Activated T-helper 17 cell treated with anti-CD3 and anti-CD28 coated beads, Interleukin-2, amount 50 U/mL, for 72 hours (primary cell): Measurements from ENCODE around the gene GGA3. TPM values are rescaled to one million over a fixed set of nuclear protein-coding genes. Genes with fewer than 3 reads are reported as not detected.

Experiments
- ATAC-seq: fragments of 150-1000 bp; cut with Tn5 transposase; replicated peaks from 2 replicates; pipeline ENCODE4 v1.10.0; 2021; ENCODE audit warnings: mild to moderate bottlenecking, moderate library complexity
- H3K27ac Mint-ChIP-seq: one replicate; pipeline ENCODE4 v1.8.0; 2022; ENCODE audit warnings: mixed read lengths
- H3K27me3 Mint-ChIP-seq: one replicate; pipeline ENCODE4 v1.8.0; 2022; ENCODE audit warnings: mixed read lengths
- H3K36me3 Mint-ChIP-seq: one replicate; pipeline ENCODE4 v1.8.0; 2022; ENCODE audit warnings: low read depth, mild to moderate bottlenecking, mixed read lengths
- H3K4me1 Mint-ChIP-seq: one replicate; pipeline ENCODE4 v1.8.0; 2022; ENCODE audit warnings: mixed read lengths
- H3K4me3 Mint-ChIP-seq: one replicate; pipeline ENCODE4 v1.8.0; 2022; ENCODE audit warnings: mild to moderate bottlenecking, mixed read lengths
- H3K9me3 Mint-ChIP-seq: one replicate; pipeline ENCODE4 v1.8.0; 2022; ENCODE audit warnings: mixed read lengths
- total RNA-seq, 2 donors: library from RNA; stranded (reverse); gene quantifications; one replicate each; pipeline ENCODE4 v1.2.3, GENCODE V29; 2022

The GGA3 gene
- total RNA-seq, 2 donors from 2014 or later: 63.2 to 71.9 TPM

DNA sequence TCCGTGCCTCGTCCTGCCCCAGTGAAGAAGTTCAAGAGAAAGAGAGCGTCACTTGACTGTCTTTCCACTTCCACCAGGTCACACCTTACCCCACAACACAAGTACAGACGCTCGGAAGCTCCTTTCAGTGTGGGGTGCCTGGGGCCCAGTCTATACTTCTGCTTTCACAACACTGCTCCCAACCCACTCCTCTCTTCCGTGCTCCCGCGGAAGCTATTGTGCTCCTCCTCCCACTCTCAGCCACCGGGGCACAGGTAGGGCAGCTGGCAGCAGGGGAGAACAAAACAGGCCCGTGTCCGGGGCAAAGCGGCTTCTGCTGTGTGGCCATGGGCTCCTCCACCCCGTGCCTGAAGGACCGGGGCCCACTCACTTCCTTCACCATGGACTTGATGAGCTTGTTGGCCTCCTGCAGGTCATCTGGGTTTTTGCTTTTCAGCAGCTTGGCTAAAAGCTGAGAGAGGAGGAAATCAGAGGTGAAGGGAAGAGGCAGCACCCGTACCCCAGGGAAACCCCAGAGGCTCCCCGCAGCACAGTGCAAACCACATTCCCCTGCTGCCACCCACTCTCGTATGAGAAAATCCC, 18.9 kb downstream of the GGA3 start:
- ATAC-seq: peak; percentile 56
- Mint-ChIP-seq H3K36me3 (peaks cover 98% of the 10 kb centered on the region), H3K27ac (peak overlapping the region; percentile 86), H3K27me3 (no peaks in the 10 kb centered on the region), H3K4me3 (peak overlapping the region; percentile 77), H3K9me3 (no peaks in the 10 kb centered on the region), H3K4me1 (peaks cover 42% of the 10 kb centered on the region)

DNA sequence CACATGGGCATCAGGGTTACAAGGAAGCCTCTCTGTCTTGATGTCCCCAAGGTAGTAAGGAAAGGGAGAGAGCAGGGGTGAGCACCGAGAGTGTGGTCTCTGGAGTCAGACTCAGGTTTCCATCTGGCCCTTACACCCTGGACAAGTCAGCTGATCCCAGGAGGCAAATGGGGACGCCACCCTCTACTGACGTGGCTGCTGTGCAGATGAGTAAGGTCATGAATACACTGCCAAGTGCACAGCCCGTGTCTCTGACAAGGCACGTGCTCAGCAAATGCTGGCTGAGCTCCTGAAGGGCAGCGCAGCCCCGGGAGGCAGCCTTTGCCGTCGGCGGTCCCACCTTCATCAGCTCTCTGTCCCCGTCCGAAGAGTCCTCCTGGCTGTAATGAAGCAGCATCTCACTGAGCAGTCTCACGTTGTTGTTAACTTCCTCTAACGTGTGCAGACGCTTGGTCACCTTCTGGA, 19.4 kb downstream of the GGA3 start:
- H3K27me3 Mint-ChIP-seq: no peaks in the 10 kb centered on the region
- H3K27ac Mint-ChIP-seq: peak overlapping the region; percentile 86
- H3K36me3 Mint-ChIP-seq: peaks cover 98% of the 10 kb centered on the region
- peak overlapping the region; percentile 77 for H3K4me3 Mint-ChIP-seq
- H3K9me3 Mint-ChIP-seq: no peaks in the 10 kb centered on the region
- peaks cover 42% of the 10 kb centered on the region for H3K4me1 Mint-ChIP-seq
- peak; percentile 69 for ATAC-seq

DNA sequence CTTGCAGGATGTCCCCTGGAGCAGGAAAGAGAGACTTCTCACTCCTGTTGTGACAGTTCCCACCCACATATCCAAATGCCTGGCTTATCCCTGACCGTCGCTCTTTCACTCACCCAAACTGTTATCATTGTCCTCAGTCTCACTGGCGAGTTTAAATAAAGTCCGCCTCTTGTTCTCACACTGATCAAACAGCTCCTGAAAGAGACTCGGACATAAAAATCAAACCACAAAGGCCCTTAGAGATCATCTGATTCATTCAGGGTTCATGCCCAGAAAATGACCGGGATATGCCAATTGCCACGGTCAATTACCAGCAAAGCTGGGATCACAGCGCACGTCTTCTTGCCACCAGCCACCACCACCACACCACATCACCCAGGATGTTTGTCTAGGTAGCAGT, 19.9 kb downstream of the GGA3 start:
- Mint-ChIP-seq H3K27me3 (no peaks in the 10 kb centered on the region), H3K9me3 (no peaks in the 10 kb centered on the region), H3K4me3 (peak overlapping the region; percentile 77), H3K36me3 (peaks cover 98% of the 10 kb centered on the region), H3K27ac (peak overlapping the region; percentile 86), H3K4me1 (peaks cover 37% of the 10 kb centered on the region)
- ATAC-seq: no peak

DNA sequence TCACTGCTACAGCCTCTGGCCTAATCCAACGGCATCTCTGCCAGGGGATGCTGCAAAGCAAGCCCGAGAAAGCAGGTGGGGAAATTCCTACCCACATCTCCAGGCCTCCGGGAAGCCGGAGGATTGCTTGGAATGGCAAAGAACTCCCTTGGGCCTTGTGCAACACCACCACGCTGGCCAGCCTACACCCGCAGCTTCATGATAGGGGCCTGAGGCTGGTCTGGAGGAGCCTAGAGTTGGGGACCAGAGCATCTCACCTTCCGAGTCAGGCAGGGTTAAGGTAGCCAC, 20.3 kb downstream of the GGA3 start:
- Mint-ChIP-seq H3K9me3 (no peaks in the 10 kb centered on the region), H3K4me1 (peaks cover 37% of the 10 kb centered on the region), H3K27ac (no peak overlapping the region), H3K27me3 (no peaks in the 10 kb centered on the region), H3K36me3 (peaks cover 98% of the 10 kb centered on the region), H3K4me3 (peak overlapping the region; percentile 77)
- no peak for ATAC-seq

DNA sequence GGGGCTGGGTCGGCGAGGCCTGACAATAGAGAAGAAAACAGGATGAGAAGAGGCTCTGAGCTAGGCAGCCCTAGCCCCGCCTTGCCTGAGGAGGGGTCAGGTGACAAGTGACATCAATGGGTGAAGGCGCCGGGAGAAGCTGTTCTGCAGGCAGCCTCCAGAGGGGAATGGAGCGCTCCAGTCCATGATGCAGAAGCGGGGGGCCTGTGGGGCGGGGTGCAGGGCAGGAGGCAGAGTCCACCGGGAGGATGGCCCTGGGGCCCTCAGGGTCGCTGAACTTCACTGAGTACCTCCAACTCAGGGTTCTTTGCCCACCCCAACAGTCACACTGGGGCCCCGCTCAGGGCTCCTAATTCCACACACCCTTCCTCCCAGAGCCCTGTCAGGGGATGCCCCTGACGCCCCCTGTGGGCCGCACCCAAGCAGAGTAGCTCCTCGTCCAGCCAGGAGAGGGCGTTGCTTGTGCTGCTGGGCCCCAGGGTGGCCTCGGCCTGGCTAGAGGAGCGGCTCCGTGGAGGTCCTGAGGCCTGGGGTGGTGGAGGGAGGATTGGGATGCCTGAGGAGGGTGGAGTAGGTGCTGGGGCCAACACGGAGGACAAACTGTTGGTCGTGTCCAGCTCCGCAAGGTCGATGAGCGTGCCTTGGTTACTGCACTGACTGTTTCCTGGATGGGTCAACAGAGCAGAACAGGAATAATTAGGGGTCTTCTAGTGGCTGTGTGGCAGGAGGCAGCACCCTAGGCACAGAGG, 20.8 kb downstream of the GGA3 start:
- Mint-ChIP-seq H3K4me1 (peaks cover 37% of the 10 kb centered on the region), H3K9me3 (no peaks in the 10 kb centered on the region), H3K27ac (peak overlapping the region; percentile 50), H3K4me3 (peak overlapping the region; percentile 27), H3K36me3 (peaks cover 98% of the 10 kb centered on the region), H3K27me3 (no peaks in the 10 kb centered on the region)
- ATAC-seq: no peak

DNA sequence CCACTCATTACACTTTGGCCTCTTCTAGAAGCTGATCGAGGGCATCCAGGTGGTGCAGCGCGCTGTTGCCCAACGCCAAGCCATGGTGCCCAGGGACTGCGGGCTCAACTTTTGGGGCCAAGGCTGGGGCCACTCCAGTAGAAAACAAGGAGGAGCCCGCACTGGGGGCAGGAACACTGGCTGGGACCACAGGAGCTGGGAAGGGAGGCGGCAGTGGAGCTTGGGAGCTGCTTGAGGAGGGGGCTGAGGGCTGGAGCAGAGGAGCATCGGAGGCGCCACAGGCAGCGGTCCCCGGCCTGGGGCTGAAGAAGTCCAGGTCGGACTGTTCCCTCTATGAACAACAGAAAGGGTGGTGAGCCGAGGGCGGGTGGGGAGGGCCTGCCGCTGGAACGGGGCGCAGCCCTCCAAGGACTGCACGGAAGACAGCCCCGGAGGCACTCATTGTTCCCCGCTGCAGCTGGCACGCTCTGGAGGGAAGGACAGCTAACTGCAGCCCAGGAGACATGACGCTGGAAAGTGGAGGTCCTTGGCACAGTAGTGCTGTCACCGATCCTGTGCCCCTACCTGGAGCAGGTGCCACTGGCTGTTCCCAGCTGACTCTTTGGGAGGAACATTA, 21.5 kb downstream of the GGA3 start:
- Mint-ChIP-seq H3K27me3 (no peaks in the 10 kb centered on the region), H3K4me1 (peaks cover 37% of the 10 kb centered on the region), H3K4me3 (peak overlapping the region; percentile 27), H3K9me3 (no peaks in the 10 kb centered on the region), H3K27ac (peak overlapping the region; percentile 50), H3K36me3 (peaks cover 98% of the 10 kb centered on the region)
- ATAC-seq: no peak

DNA sequence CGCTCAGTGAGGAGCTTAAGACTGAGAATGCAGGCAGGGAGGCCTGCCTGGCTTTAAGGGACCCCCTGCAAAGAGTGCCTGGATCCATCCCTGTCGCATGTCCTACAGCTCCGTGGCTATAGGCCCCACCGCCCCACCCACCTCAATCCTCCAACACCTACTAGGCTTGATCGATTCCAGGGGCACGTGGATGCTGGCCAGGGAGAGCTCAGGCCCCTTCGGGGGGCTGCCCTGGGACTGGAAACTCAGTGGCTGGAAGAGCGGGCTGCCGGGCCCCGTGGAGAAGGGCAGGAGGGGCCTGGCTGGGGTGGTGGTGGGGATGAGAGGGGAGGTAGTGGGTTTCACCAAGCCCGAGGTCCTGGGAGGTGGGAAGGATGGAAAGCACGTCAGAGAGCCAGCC, 22.2 kb downstream of the GGA3 start:
- Mint-ChIP-seq H3K27ac (peak overlapping the region; percentile 77), H3K9me3 (no peaks in the 10 kb centered on the region), H3K4me3 (peak overlapping the region; percentile 59), H3K27me3 (no peaks in the 10 kb centered on the region), H3K36me3 (peaks cover 98% of the 10 kb centered on the region), H3K4me1 (peaks cover 31% of the 10 kb centered on the region)
- no peak for ATAC-seq

DNA sequence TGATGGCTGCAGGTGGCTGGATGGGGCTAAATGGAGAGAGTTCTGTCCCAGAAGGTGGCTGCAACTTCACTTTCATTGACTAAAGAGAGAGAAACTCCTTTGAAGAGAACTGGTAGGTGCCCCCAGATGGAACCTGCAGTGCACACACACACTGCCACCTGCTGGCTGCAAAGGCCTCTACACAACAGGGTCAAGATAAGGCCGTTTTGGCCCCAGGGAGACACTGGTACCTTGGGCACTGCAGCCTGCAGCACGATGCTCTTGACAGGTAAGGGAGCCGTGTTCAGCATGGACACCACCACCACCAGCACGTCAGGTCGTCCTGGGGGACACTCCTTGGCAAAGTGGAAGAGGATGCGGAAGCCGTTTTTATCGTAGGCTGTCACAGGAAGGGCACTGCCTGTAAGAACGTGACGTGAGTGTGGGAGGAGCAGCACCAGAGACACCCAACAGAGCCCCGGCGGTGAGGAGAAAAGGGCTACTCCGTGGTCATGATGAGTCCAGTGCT, 22.7 kb downstream of the GGA3 start:
- peak overlapping the region; percentile 59 for H3K4me3 Mint-ChIP-seq
- peak; percentile 56 for ATAC-seq
- H3K9me3 Mint-ChIP-seq: no peaks in the 10 kb centered on the region
- peak overlapping the region; percentile 77 for H3K27ac Mint-ChIP-seq
- H3K27me3 Mint-ChIP-seq: no peaks in the 10 kb centered on the region
- H3K36me3 Mint-ChIP-seq: peaks cover 98% of the 10 kb centered on the region
- peaks cover 27% of the 10 kb centered on the region for H3K4me1 Mint-ChIP-seq

DNA sequence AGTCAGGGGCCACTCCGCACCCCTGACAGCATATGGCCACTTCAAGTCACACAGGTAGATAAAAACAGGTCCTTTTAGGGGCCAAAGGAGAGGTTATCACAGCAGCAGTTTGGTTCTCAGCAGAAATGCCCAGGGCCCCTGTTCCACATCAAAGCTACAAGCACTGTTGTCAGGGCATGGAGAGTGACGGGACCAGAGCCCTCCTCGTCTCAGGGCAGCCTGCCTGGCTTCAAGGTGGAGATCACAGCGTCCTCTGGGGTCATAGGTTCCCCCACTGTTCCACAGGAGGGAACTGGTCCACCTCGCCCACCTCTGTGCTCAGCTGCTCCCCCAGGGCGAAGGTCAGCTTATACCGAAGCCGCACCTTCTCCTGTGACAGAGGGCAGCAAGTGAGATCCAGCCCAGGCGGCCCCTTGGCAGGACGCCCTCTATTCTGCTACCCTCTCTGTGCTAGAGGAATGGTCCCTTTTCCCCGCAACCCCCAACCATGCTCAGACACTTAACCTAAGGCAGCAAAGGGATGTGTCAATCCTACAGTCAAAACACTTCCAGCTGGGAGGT, 23.3 kb downstream of the GGA3 start:
- Mint-ChIP-seq H3K4me1 (peaks cover 22% of the 10 kb centered on the region), H3K27ac (no peak overlapping the region), H3K4me3 (no peak overlapping the region), H3K36me3 (peaks cover 96% of the 10 kb centered on the region), H3K27me3 (no peaks in the 10 kb centered on the region), H3K9me3 (no peaks in the 10 kb centered on the region)
- no peak for ATAC-seq

DNA sequence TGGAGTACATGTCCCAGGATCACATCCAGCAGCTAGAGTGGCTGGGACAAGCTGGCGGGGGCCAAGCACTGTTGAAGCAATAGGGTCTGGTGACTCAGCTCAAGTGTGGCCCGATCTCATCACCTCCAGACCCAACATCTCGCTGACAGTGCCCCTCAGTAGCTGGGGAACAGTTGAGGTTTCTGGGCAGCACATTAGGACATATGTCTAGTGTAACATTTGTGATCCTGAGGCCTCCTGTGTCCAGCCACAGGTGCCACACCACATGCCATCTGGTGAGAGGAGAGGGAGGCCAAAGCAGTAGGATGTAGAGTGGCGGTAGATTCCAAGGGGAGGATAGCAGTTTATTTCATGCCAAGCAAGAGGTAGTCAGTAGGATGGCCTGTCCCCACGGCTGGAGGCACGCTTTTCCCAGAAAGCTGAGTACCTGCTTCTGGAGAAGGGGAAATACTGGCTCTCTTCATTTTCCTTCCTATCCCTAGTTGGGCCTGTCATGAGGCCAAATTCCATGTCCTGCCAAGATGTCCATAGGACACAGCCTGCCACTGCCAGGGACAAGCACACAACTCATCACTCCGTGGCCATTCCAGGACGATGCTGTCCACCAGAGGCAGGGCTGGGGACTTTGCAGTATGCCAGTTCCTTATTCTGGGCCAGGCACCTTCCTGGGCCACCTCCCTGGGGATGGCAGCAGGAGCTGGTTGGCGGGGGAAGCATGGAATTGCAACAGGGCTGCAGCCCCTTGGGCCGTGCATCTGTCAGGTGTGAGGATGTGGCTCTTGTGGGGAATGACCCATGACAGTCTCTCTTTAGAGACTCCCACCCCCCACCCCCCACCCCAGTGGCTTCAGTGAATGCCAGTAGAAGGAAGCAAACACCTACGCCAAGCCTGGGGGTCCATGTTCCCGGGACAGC, 24.0 kb downstream of the GGA3 start:
- H3K4me1 Mint-ChIP-seq: peaks cover 16% of the 10 kb centered on the region
- no peak for ATAC-seq
- H3K4me3 Mint-ChIP-seq: no peak overlapping the region
- H3K27ac Mint-ChIP-seq: no peak overlapping the region
- H3K9me3 Mint-ChIP-seq: no peaks in the 10 kb centered on the region
- peaks cover 96% of the 10 kb centered on the region for H3K36me3 Mint-ChIP-seq
- H3K27me3 Mint-ChIP-seq: no peaks in the 10 kb centered on the region

DNA sequence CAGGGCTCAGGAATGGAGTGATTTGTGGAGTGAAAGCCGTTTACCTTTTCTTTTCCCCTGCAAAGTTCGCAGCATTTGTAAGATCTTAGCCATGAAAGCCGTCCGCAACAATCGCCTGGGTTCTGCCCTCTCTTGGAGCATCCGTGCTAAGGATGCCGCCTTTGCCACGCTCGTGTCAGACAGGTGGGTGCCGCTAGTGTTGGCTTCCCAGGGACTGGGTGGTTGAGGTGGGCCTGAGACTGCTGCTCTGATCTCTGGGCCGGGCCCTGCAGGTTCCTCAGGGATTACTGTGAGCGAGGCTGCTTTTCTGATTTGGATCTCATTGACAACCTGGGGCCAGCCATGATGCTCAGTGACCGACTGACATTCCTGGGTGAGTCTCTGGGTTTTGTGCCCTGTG, 28.6 kb downstream of the GGA3 start:
- no peaks in the 10 kb centered on the region for H3K27me3 Mint-ChIP-seq
- H3K4me3 Mint-ChIP-seq: no peak overlapping the region
- H3K9me3 Mint-ChIP-seq: no peaks in the 10 kb centered on the region
- peaks cover 98% of the 10 kb centered on the region for H3K36me3 Mint-ChIP-seq
- no peak overlapping the region for H3K27ac Mint-ChIP-seq
- H3K4me1 Mint-ChIP-seq: no peaks in the 10 kb centered on the region
- ATAC-seq: no peak

DNA sequence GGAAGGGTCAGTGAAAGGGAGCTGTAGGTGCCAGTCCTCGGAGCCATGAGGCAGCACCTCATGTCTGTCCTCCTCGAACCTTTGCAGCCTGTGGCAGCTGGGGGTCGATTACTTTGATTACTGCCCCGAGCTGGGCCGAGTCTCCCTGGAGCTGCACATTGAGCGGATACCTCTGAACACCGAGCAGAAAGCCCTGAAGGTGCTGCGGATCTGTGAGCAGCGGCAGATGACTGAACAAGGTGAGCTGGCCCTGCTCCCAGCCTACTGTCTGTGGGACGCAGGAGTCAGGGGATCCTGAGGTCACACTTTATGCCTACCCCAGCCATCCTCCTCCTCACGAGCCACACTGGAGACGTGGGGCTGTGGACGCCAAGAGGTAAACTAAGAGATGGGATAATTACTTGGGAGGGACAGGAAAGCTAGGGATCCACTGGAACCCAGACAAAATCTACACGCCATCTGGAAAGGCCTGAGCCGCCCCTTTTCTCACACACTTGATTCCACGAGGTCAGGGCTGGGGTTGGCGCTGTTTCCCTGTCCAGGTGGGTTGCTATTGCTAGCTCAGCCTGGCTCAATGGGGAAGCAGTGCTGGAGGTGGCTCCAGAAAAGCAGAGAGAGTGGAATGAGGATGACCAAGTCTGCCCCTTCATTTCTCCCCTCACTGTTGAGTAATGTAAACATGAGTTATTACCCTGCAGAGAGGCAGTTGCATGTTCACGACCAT, 29.5 kb downstream of the GGA3 start:
- Mint-ChIP-seq H3K27me3 (no peaks in the 10 kb centered on the region), H3K27ac (no peak overlapping the region), H3K36me3 (peaks cover 98% of the 10 kb centered on the region), H3K9me3 (no peaks in the 10 kb centered on the region), H3K4me1 (no peaks in the 10 kb centered on the region), H3K4me3 (no peak overlapping the region)
- no peak for ATAC-seq

DNA sequence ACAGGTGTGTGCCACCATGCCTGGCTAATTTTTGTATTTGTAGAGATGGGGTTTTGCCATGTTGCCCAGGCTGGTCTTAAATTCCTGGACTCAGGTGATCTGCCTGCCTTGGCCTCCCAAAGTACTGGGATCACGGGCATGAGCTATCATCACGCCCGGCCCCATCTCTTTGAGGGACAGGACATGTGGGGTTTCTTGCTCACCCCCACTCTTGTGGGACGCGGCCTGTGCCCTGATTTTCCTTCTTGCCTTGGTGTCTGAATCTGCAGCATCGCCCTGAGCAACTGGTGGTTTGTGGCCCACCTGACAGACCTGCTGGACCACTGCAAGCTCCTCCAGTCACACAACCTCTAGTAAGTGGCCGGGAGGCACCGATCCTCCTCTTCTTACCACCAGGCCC, 30.3 kb downstream of the GGA3 start:
- Mint-ChIP-seq H3K36me3 (peaks cover 98% of the 10 kb centered on the region), H3K9me3 (no peaks in the 10 kb centered on the region), H3K27ac (no peak overlapping the region), H3K4me3 (no peak overlapping the region), H3K27me3 (no peaks in the 10 kb centered on the region), H3K4me1 (no peaks in the 10 kb centered on the region)
- ATAC-seq: no peak
